Tibial artery (tissue), 4 donors: ENCODE measurements around the gene SPOCK2.

Experiments
- DNase-seq, 2 donors: peaks; one replicate each; pipeline ENCODE4 v3.0.0-alpha.2; 2019
- H3K27ac ChIP-seq, 2 donors: fragments of 200-600 bp; sonication (generic) in 1 of 2; 1 replicate in 1 of 2; 2 replicates in 1 of 2; pipeline ENCODE4 v1.5.1; 2018 to 2019; ENCODE audit warnings: mild to moderate bottlenecking in 1 of 2
- H3K27me3 ChIP-seq, 2 donors: fragments of 200-600 bp; sonication (generic) in 1 of 2; one replicate each; pipeline versions ENCODE4 v1.5.1 to v1.6.0; 2016 to 2019
- H3K36me3 ChIP-seq, 3 donors: fragments of 200-600 bp; sonication (generic) in 2 of 3; one replicate each; pipeline ENCODE4 v1.5.1; 2016 to 2019; ENCODE audit warnings: mild to moderate bottlenecking in 2 of 3
- H3K4me1 ChIP-seq, 4 donors: fragments of 200-600 bp; sonication (generic) in 2 of 4; 1 replicate in 3 of 4; 2 replicates in 1 of 4; pipeline ENCODE4 v1.5.1; 2016 to 2019
- H3K4me3 ChIP-seq, 2 donors: fragments of 200-600 bp; sonication (generic) in 1 of 2; 1 replicate in 1 of 2; 2 replicates in 1 of 2; pipeline ENCODE4 v1.5.1; 2018 to 2019; ENCODE audit warnings: mild to moderate bottlenecking in 2 of 2
- H3K9me3 ChIP-seq, 3 donors: fragments of 200-600 bp; sonication (generic) in 1 of 3; one replicate each; pipeline ENCODE4 v1.5.1; 2016 to 2019
- CTCF ChIP-seq, 2 experiments: fragments of 200-600 bp in 1 of 2; fragments of 450-650 bp in 1 of 2; IDR thresholded peaks; one replicate each; pipeline ENCODE4 v1.5.1; 2017 to 2019; ENCODE audit warnings: antibody characterized with exemption in 2 of 2, mild to moderate bottlenecking in 1 of 2, moderate library complexity in 1 of 2
- intact Hi-C: fragments of 100-400 bp; cut with DNase I; formaldehyde crosslinking; loops from one replicate; pipeline ENCODE4 v1.15.0; 2023; ENCODE audit warnings: low total_unique reads

SPOCK2 gene

GRCh38 chr10:72019085-72019876 is 69.1 kb downstream of the SPOCK2 start:
- Histone ChIP-seq H3K4me1 (peaks cover 0 to 59% (median 34%) of the 10 kb centered on the region in 4 donors), H3K36me3 (no peaks in the 10 kb centered on the region), H3K9me3 (no peaks in the 10 kb centered on the region), H3K27me3 (no peaks in the 10 kb centered on the region), H3K4me3 (no peak overlapping the region), H3K27ac (no peak overlapping the region)
- intact Hi-C loops: no loop called here
- no peak for TF ChIP-seq CTCF (IDR thresholded peaks at IDR 0.05)
- DNase-seq: no peak

DNA sequence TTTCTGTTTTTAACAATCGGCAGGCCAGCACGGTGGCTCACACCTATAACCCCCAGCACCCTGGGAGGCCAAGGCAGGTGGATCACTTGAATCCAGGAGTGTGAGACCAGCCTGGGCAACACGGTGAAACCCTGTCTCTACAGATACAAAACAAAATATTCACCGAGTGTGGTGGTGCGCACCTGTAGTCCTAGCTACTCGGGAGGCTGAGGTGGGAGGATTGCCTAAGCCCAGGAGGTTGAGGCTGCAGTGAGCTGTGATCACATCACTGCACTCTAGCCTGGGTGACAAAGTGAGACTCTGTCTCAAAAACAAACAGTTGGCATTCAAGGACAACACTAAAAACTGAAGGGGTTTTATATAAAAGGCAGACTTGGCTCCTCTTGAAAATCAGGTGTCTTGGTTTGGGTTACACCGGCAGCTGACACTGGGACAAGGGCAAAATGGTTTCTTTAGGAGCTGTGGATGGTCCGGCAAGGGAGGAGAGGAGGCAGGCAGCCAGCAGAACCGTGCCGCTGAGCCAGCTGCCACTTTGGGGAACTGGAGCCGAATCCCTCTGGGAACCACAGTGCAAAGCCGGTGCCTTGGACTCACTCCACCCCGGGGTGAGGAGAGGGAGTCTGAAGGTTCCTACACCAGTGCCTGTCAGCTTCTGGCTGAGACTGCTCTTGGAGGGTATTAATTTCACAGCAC is 71.6 kb downstream of the SPOCK2 start:
- peak; percentile 54 to 80 for DNase-seq
- intact Hi-C loops: no loop called here
- TF ChIP-seq CTCF (IDR thresholded peaks at IDR 0.05): no peak
- H3K4me3 ChIP-seq: no peak overlapping the region
- no peaks in the 10 kb centered on the region for H3K27me3 ChIP-seq
- H3K9me3 ChIP-seq: no peaks in the 10 kb centered on the region
- H3K36me3 ChIP-seq: no peaks in the 10 kb centered on the region
- H3K4me1 ChIP-seq: peaks cover 0 to 57% (median 37%) of the 10 kb centered on the region in 4 donors
- H3K27ac ChIP-seq: peak overlapping the region; percentile 56 to 61

DNA sequence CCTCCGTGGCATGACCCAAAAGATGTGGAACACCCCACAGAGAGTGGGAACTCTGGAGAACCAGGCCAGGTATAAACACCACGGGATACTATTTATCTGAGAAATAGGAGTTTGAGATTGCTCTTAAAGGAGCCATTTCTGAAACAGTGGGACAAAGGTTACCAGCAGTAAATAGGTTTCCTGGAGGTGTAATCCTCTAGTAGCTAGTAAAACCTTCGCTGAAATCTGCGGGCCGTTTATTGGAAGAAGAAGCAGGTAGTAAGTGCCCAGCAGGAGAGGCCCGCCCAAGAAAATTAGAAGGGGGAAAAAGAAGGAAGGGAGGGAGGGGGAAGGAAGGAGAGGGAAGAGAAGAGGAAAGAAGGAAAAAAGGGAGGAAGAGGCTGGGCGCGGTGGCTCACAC is 72.5 kb downstream of the SPOCK2 start:
- H3K27me3 ChIP-seq: no peaks in the 10 kb centered on the region
- intact Hi-C loops: no loop called here
- peak overlapping the region in 1 of 2 donors; percentile 56 for H3K27ac ChIP-seq
- no peaks in the 10 kb centered on the region for H3K36me3 ChIP-seq
- no peaks in the 10 kb centered on the region for H3K9me3 ChIP-seq
- no peak overlapping the region for H3K4me3 ChIP-seq
- peaks cover 0 to 58% (median 35%) of the 10 kb centered on the region in 4 donors for H3K4me1 ChIP-seq
- no peak for DNase-seq
- TF ChIP-seq CTCF (IDR thresholded peaks at IDR 0.05): no peak

GRCh38 chr10:72014785-72015480 is 73.4 kb downstream of the SPOCK2 start:
- TF ChIP-seq CTCF (IDR thresholded peaks at IDR 0.05): no peak

GRCh38 chr10:72014197-72014596 is 74.2 kb downstream of the SPOCK2 start:
- peaks cover 0 to 68% (median 46%) of the 10 kb centered on the region in 4 donors for H3K4me1 ChIP-seq
- no peaks in the 10 kb centered on the region for H3K36me3 ChIP-seq
- no peak overlapping the region for H3K27ac ChIP-seq
- intact Hi-C loops: no loop called here
- H3K4me3 ChIP-seq: no peak overlapping the region
- H3K9me3 ChIP-seq: no peaks in the 10 kb centered on the region
- DNase-seq: no peak
- no peak for TF ChIP-seq CTCF (IDR thresholded peaks at IDR 0.05)
- H3K27me3 ChIP-seq: no peaks in the 10 kb centered on the region

More at GRCh38 chr10:72014785-72015480, 73.4 kb downstream of the SPOCK2 start:
- Histone ChIP-seq H3K4me3 (no peak overlapping the region), H3K27me3 (no peaks in the 10 kb centered on the region), H3K36me3 (no peaks in the 10 kb centered on the region), H3K9me3 (no peaks in the 10 kb centered on the region), H3K4me1 (peaks cover 0 to 63% (median 44%) of the 10 kb centered on the region in 4 donors), H3K27ac (no peak overlapping the region)
- no peak for DNase-seq
- intact Hi-C loops: no loop called here
